ENCODE measurements around the gene FRAT2. TPM values are rescaled to one million over a fixed set of nuclear protein-coding genes. Genes with fewer than 3 reads are reported as not detected.

FRAT2 gene
- total and polyA plus RNA-seq, 10 of the 15 experiments (the other 5 are each of a cell fraction or from before 2014, with no cell fraction given): 0.69 to 5.9 (median 3.8) TPM

- peak; percentile 88 for TF ChIP-seq RELA (IDR thresholded peaks at IDR 0.05; ENCODE audit: borderline replicate concordance, partially characterized antibody)
- TF ChIP-seq, protein P1, sequence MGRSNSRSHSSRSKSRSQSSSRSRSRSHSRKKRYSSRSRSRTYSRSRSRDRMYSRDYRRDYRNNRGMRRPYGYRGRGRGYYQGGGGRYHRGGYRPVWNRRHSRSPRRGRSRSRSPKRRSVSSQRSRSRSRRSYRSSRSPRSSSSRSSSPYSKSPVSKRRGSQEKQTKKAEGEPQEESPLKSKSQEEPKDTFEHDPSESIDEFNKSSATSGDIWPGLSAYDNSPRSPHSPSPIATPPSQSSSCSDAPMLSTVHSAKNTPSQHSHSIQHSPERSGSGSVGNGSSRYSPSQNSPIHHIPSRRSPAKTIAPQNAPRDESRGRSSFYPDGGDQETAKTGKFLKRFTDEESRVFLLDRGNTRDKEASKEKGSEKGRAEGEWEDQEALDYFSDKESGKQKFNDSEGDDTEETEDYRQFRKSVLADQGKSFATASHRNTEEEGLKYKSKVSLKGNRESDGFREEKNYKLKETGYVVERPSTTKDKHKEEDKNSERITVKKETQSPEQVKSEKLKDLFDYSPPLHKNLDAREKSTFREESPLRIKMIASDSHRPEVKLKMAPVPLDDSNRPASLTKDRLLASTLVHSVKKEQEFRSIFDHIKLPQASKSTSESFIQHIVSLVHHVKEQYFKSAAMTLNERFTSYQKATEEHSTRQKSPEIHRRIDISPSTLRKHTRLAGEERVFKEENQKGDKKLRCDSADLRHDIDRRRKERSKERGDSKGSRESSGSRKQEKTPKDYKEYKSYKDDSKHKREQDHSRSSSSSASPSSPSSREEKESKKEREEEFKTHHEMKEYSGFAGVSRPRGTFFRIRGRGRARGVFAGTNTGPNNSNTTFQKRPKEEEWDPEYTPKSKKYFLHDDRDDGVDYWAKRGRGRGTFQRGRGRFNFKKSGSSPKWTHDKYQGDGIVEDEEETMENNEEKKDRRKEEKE (IDR thresholded peaks at IDR 0.05): peak; percentile 97
- no peak for TF ChIP-seq HDGF (IDR thresholded peaks at IDR 0.05)
- TF ChIP-seq MYC (IDR thresholded peaks at IDR 0.05; ENCODE audit: insufficient read depth, insufficient read length, insufficient replicate concordance, low read length, severe bottlenecking): peak; percentile 74
- TF ChIP-seq HCFC1 (IDR thresholded peaks at IDR 0.05; ENCODE audit: low read length): 0 out of 2 replicates have a peak, but pooled peaks have one; percentile 7
Measured at GRCh38 chr10:97334370-97335175, at the start of gene FRAT2 (continued).

DNA sequence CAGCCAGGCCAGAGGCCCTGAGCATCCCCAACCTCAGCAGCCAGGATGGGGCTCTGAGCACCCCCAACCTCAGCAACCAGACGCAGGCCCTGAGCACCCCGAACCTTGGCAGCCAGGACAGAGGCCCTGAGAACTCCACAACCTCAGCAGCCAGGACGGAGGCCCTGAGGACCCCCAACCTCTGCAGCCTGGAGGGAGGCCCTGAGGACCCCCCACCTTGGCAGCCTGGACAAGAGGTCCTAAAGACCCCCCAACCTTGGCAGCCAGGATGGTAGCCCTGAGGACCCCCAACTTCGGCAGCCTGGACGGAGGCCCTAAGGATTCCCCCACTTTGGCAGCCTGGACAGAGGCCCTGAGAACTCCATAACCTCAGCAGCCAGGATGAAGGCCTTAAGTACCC lies 49.6 kb upstream of the FRAT2 start:
- in situ Hi-C loops (cut with MboI) (no loop called here), intact Hi-C loops (cut with micrococcal nuclease; ENCODE audit: unreplicated experiment) (no loop called here)
- no peaks in the 10 kb centered on the region for H4K20me1 ChIP-seq (ENCODE audit: control insufficient read depth, insufficient read depth)
- no peak overlapping the region for H3K4me2 ChIP-seq (ENCODE audit: control insufficient read depth, insufficient read depth)
- WGBS (ENCODE audit: insufficient coverage, insufficient replicate concordance, low lambda C conversion rate, missing lambda C conversion rate): 100% methylated on average over 5 of the region's 5 CpGs
- H3K4me1 ChIP-seq (ENCODE audit: control insufficient read depth, insufficient read depth, low read length): no peaks in the 10 kb centered on the region
- no TSS peak for BruUV-seq (replicated peaks)
- RAD21 ChIA-PET (ENCODE audit: unreplicated experiment): no interaction called here
- TF ChIP-seq POU2F2 (IDR thresholded peaks at IDR 0.05; ENCODE audit: borderline replicate concordance, low read depth, low read length) (no peak), CBX5 (IDR thresholded peaks at IDR 0.05; ENCODE audit: low read depth) (no peak), PAX5 (IDR thresholded peaks at IDR 0.05; ENCODE audit: borderline replicate concordance, low read depth, low read length) (no peak), HDAC2 (IDR thresholded peaks at IDR 0.05) (no peak), PML (IDR thresholded peaks at IDR 0.05; ENCODE audit: low read length) (no peak), SRF (IDR thresholded peaks at IDR 0.05; ENCODE audit: low read depth in 2 of 2, low read length in 2 of 2) (no peak), JUND (IDR thresholded peaks at IDR 0.05; ENCODE audit: low read depth, low read length) (no peak)
- TF ChIP-seq, protein P2, sequence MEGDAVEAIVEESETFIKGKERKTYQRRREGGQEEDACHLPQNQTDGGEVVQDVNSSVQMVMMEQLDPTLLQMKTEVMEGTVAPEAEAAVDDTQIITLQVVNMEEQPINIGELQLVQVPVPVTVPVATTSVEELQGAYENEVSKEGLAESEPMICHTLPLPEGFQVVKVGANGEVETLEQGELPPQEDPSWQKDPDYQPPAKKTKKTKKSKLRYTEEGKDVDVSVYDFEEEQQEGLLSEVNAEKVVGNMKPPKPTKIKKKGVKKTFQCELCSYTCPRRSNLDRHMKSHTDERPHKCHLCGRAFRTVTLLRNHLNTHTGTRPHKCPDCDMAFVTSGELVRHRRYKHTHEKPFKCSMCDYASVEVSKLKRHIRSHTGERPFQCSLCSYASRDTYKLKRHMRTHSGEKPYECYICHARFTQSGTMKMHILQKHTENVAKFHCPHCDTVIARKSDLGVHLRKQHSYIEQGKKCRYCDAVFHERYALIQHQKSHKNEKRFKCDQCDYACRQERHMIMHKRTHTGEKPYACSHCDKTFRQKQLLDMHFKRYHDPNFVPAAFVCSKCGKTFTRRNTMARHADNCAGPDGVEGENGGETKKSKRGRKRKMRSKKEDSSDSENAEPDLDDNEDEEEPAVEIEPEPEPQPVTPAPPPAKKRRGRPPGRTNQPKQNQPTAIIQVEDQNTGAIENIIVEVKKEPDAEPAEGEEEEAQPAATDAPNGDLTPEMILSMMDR (IDR thresholded peaks at IDR 0.05 in 2 of 3, conservative IDR thresholded peaks at IDR 0.05 in 1 of 3; ENCODE audit: control insufficient read depth in 2 of 3, extremely low read depth in 1 of 3, insufficient read depth in 1 of 3, low read depth in 3 of 3, low read length in 3 of 3): no peak
- POLR2A ChIA-PET: no interaction called here
- H3K27ac ChIP-seq (ENCODE audit: control insufficient read depth, insufficient read depth): no peak overlapping the region
- no peaks in the 10 kb centered on the region for H3K27me3 ChIP-seq (replicated peaks in 1 of 2; ENCODE audit: control insufficient read depth in 2 of 2, insufficient read depth in 2 of 2, low read length in 1 of 2)
- no peak overlapping the region for H2AFZ ChIP-seq (ENCODE audit: control insufficient read depth, low read depth, low read length)
- H3K36me3 ChIP-seq (ENCODE audit: control insufficient read depth in 2 of 2, insufficient read depth in 2 of 2, low read length in 1 of 2): peaks cover 9 to 22% of the 10 kb centered on the region in 2 experiments
- ATAC-seq (no peak), FAIRE-seq (no peak), DNase-seq (ENCODE audit: low read depth, low spot score) (no peak)
- no peaks in the 10 kb centered on the region for H3K9me3 ChIP-seq (replicated peaks; ENCODE audit: control insufficient read depth, insufficient read depth, low read length)
- SMC1A ChIA-PET (ENCODE audit: uncharacterized antibody, unreplicated experiment): no interaction called here
- no peak overlapping the region for H3K4me3 ChIP-seq
- CTCF ChIA-PET: no interaction called here
- H3K9ac ChIP-seq (ENCODE audit: control insufficient read depth, insufficient read depth, low read length): no peak overlapping the region
- no peaks in the 10 kb centered on the region for H3K79me2 ChIP-seq (ENCODE audit: control insufficient read depth, insufficient read depth, low read length)
